ENCODE data around the gene DCLRE1A. TPM values are rescaled to one million over a fixed set of nuclear protein-coding genes. Genes with fewer than 3 reads are reported as not detected.

The DCLRE1A gene
- polyA plus RNA-seq, 2 donors = 2.5 to 2.7 TPM

GRCh38 chr10:113808168-113808567 lies 45.7 kb downstream of the DCLRE1A start:
- Histone ChIP-seq H3K9me3 (ENCODE audit: control insufficient read depth in 2 of 2, insufficient read depth in 1 of 2, low read depth in 1 of 2, low read length in 1 of 2) (no peaks in the 10 kb centered on the region), H3K36me3 (ENCODE audit: control insufficient read depth in 2 of 2, insufficient read depth in 2 of 2, low read length in 1 of 2) (no peaks in the 10 kb centered on the region), H3K27me3 (ENCODE audit: control insufficient read depth in 1 of 2, insufficient read depth in 2 of 2, low read length in 2 of 2) (no peaks in the 10 kb centered on the region), H3K27ac (ENCODE audit: low read depth in 2 of 2, low read length in 1 of 2) (no peak overlapping the region), H3K4me1 (ENCODE audit: control insufficient read depth in 2 of 2, insufficient read depth in 2 of 2, low read length in 1 of 2) (no peaks in the 10 kb centered on the region), H3K4me3 (ENCODE audit: low read depth in 1 of 2, low read length in 2 of 2) (no peak overlapping the region)
- WGBS, 2 donors = 85 to 86% methylated on average over 3 of the region's 3 CpGs

- Histone ChIP-seq H3K27me3 (ENCODE audit: control insufficient read depth in 1 of 2, insufficient read depth in 2 of 2, low read length in 2 of 2) (no peaks in the 10 kb centered on the region), H3K4me3 (ENCODE audit: low read depth in 1 of 2, low read length in 2 of 2) (no peak overlapping the region), H3K36me3 (ENCODE audit: control insufficient read depth in 2 of 2, insufficient read depth in 2 of 2, low read length in 1 of 2) (no peaks in the 10 kb centered on the region), H3K9me3 (ENCODE audit: control insufficient read depth in 2 of 2, insufficient read depth in 1 of 2, low read depth in 1 of 2, low read length in 1 of 2) (no peaks in the 10 kb centered on the region), H3K27ac (ENCODE audit: low read depth in 2 of 2, low read length in 1 of 2) (no peak overlapping the region), H3K4me1 (ENCODE audit: control insufficient read depth in 2 of 2, insufficient read depth in 2 of 2, low read length in 1 of 2) (no peaks in the 10 kb centered on the region)
- whole genome bisulfite sequencing, 2 donors = 98% methylated on average over 4 of the region's 4 CpGs
Measured at GRCh38 chr10:113806503-113806902, 47.4 kb downstream of the DCLRE1A start.

- H3K27ac ChIP-seq (ENCODE audit: low read depth in 2 of 2, low read length in 1 of 2) = no peak overlapping the region
- no peaks in the 10 kb centered on the region for H3K9me3 ChIP-seq (ENCODE audit: control insufficient read depth in 2 of 2, insufficient read depth in 1 of 2, low read depth in 1 of 2, low read length in 1 of 2)
- no peaks in the 10 kb centered on the region for H3K4me1 ChIP-seq (ENCODE audit: control insufficient read depth in 2 of 2, insufficient read depth in 2 of 2, low read length in 1 of 2)
- 37 to 42% methylated on average over 4 of the region's 4 CpGs for WGBS, 2 donors
- no peaks in the 10 kb centered on the region for H3K36me3 ChIP-seq (ENCODE audit: control insufficient read depth in 2 of 2, insufficient read depth in 2 of 2, low read length in 1 of 2)
- H3K4me3 ChIP-seq (ENCODE audit: low read depth in 1 of 2, low read length in 2 of 2) = no peak overlapping the region
- H3K27me3 ChIP-seq (ENCODE audit: control insufficient read depth in 1 of 2, insufficient read depth in 2 of 2, low read length in 2 of 2) = no peaks in the 10 kb centered on the region
Measured at GRCh38 chr10:113802997-113803396, 50.9 kb downstream of the DCLRE1A start.

- Histone ChIP-seq H3K4me1 (ENCODE audit: control insufficient read depth in 2 of 2, insufficient read depth in 2 of 2, low read length in 1 of 2) (no peaks in the 10 kb centered on the region), H3K27ac (ENCODE audit: low read depth in 2 of 2, low read length in 1 of 2) (no peak overlapping the region), H3K4me3 (ENCODE audit: low read depth in 1 of 2, low read length in 2 of 2) (no peak overlapping the region), H3K9me3 (ENCODE audit: control insufficient read depth in 2 of 2, insufficient read depth in 1 of 2, low read depth in 1 of 2, low read length in 1 of 2) (no peaks in the 10 kb centered on the region), H3K27me3 (ENCODE audit: control insufficient read depth in 1 of 2, insufficient read depth in 2 of 2, low read length in 2 of 2) (no peaks in the 10 kb centered on the region), H3K36me3 (ENCODE audit: control insufficient read depth in 2 of 2, insufficient read depth in 2 of 2, low read length in 1 of 2) (no peaks in the 10 kb centered on the region)
- WGBS, 2 donors = 77 to 81% methylated on average over 6 of the region's 6 CpGs
Measured at GRCh38 chr10:113801569-113801968, 52.3 kb downstream of the DCLRE1A start.

- H3K4me1 ChIP-seq (ENCODE audit: control insufficient read depth in 2 of 2, insufficient read depth in 2 of 2, low read length in 1 of 2) = no peaks in the 10 kb centered on the region
- no peaks in the 10 kb centered on the region for H3K36me3 ChIP-seq (ENCODE audit: control insufficient read depth in 2 of 2, insufficient read depth in 2 of 2, low read length in 1 of 2)
- H3K4me3 ChIP-seq (ENCODE audit: low read depth in 1 of 2, low read length in 2 of 2) = no peak overlapping the region
- no peak overlapping the region for H3K27ac ChIP-seq (ENCODE audit: low read depth in 2 of 2, low read length in 1 of 2)
- no peaks in the 10 kb centered on the region for H3K9me3 ChIP-seq (ENCODE audit: control insufficient read depth in 2 of 2, insufficient read depth in 1 of 2, low read depth in 1 of 2, low read length in 1 of 2)
- 64 to 65% methylated on average over 2 of the region's 2 CpGs for WGBS, 2 donors
- no peaks in the 10 kb centered on the region for H3K27me3 ChIP-seq (ENCODE audit: control insufficient read depth in 1 of 2, insufficient read depth in 2 of 2, low read length in 2 of 2)
Measured at GRCh38 chr10:113791691-113792090, 62.2 kb downstream of the DCLRE1A start.

- no peaks in the 10 kb centered on the region for H3K4me1 ChIP-seq (ENCODE audit: control insufficient read depth in 2 of 2, insufficient read depth in 2 of 2, low read length in 1 of 2)
- H3K9me3 ChIP-seq (ENCODE audit: control insufficient read depth in 2 of 2, insufficient read depth in 1 of 2, low read depth in 1 of 2, low read length in 1 of 2) = no peaks in the 10 kb centered on the region
- H3K36me3 ChIP-seq (ENCODE audit: control insufficient read depth in 2 of 2, insufficient read depth in 2 of 2, low read length in 1 of 2) = no peaks in the 10 kb centered on the region
- H3K4me3 ChIP-seq (ENCODE audit: low read depth in 1 of 2, low read length in 2 of 2) = no peak overlapping the region
- 21 to 36% methylated on average over 9 of the region's 9 CpGs for WGBS, 2 donors
- H3K27me3 ChIP-seq (ENCODE audit: control insufficient read depth in 1 of 2, insufficient read depth in 2 of 2, low read length in 2 of 2) = no peaks in the 10 kb centered on the region
- H3K27ac ChIP-seq (ENCODE audit: low read depth in 2 of 2, low read length in 1 of 2) = peak overlapping the region; percentile 49 to 77
Measured at GRCh38 chr10:113788604-113789083, 65.2 kb downstream of the DCLRE1A start.

Other genes with a start within 250 kb of the DCLRE1A start
- under 1 TPM; 0.02 to 0.04 TPM for gene NRAP, start 190.0 kb downstream of the DCLRE1A start, polyA plus RNA-seq
- 10 to 100 TPM in 1 of 2 donors, 1 to 10 TPM in 1; 8.3 to 11.0 TPM for gene CASP7, start 174.2 kb downstream of the DCLRE1A start, polyA plus RNA-seq
- under 1 TPM; 0.05 to 0.08 TPM for gene PLEKHS1, start 102.4 kb downstream of the DCLRE1A start, polyA plus RNA-seq
- gene NHLRC2, start 579 bp upstream of the DCLRE1A start, polyA plus RNA-seq = 1 to 10 TPM; 3.2 to 3.7 TPM
- gene ADRB1, start 189.8 kb upstream of the DCLRE1A start, polyA plus RNA-seq = under 1 TPM; 0.22 to 0.46 TPM

Data from esophagus (tissue), 2 donors.